Sigmoid colon (tissue), 4 donors: ENCODE data around the gene LCE1F.

ENCODE experiments used
- EP300 ChIP-seq, 4 donors: sonication (generic); formaldehyde crosslinking; IDR thresholded peaks; one replicate each; pipeline ENCODE4 v1.6.1; 2017; ENCODE audit warnings: antibody characterized with exemption in 4 of 4
- POLR2A ChIP-seq, 2 donors: fragments of 450-650 bp; IDR thresholded peaks; one replicate each; pipeline ENCODE4 v1.6.1; 2016; ENCODE audit warnings: antibody characterized with exemption in 2 of 2, mild to moderate bottlenecking in 2 of 2, moderate library complexity in 2 of 2
- TF ChIP-seq, protein P1 (sequence below), 4 experiments: fragments of 450-650 bp in 3 of 4; fragments of 200-600 bp in 1 of 4; IDR thresholded peaks; one replicate each; pipeline ENCODE4 v1.5.1; 2016 to 2019; ENCODE audit warnings: antibody characterized with exemption in 4 of 4, mild to moderate bottlenecking in 3 of 4, moderate library complexity in 2 of 4

DNA sequence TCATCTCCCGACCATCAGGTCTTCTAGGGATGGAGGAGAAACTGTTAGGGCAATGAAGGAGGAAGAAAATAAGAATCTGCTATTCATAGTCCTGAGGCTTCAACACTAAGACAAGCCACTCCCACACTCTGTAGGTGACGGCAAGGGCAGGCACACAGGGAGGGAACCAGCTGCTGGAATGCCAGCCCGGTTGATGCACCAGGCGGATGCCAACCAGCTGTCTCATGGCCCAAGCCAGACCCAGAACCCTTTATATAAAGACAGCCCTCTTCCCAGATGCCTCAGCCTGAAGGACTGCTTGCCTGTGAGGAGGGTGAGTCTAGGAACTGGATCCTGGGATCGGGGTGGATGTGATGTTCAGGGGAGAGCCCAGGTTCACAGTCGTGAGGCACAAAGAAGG lies 17.2 kb upstream of the LCE1F start, which contains the start of gene KPRP:
- TF ChIP-seq, protein P1, sequence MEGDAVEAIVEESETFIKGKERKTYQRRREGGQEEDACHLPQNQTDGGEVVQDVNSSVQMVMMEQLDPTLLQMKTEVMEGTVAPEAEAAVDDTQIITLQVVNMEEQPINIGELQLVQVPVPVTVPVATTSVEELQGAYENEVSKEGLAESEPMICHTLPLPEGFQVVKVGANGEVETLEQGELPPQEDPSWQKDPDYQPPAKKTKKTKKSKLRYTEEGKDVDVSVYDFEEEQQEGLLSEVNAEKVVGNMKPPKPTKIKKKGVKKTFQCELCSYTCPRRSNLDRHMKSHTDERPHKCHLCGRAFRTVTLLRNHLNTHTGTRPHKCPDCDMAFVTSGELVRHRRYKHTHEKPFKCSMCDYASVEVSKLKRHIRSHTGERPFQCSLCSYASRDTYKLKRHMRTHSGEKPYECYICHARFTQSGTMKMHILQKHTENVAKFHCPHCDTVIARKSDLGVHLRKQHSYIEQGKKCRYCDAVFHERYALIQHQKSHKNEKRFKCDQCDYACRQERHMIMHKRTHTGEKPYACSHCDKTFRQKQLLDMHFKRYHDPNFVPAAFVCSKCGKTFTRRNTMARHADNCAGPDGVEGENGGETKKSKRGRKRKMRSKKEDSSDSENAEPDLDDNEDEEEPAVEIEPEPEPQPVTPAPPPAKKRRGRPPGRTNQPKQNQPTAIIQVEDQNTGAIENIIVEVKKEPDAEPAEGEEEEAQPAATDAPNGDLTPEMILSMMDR (IDR thresholded peaks at IDR 0.05) = no peak
- TF ChIP-seq EP300 (IDR thresholded peaks at IDR 0.05) (no peak), POLR2A (IDR thresholded peaks at IDR 0.05) (no peak)
